ENCODE measurements around the gene HOXA6. TPM values are rescaled to one million over a fixed set of nuclear protein-coding genes. Genes with fewer than 3 reads are reported as not detected.
A peak's percentile ranks its signal among the peaks of the same experiment; 100 is the strongest.

Gene HOXA6
- total RNA-seq, 1 donor from 2014 or later, result not detected

DNA sequence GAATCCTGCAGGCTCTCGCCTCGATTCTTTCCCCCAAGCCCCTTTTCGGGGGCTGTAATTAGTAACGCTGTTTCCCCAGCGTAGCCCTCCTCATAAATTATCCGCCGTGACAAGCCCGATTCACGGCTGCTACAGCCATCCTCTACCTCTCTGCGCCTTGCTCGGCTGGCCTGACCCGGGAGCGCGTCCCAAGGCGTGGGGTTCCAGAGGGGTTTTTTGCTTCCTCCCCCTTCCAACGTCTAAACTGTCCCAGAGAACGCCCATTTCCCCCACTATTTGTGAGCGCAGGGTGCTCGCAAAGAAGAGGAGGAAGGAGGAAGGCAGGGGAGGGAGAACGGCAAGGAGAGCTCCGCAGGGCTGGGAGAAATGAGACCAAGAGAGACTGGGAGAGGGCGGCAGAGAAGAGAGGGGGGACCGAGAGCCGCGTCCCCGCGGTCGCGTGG, 5.0 kb downstream of the HOXA6 start:
- TF ChIP-seq, protein P1, sequence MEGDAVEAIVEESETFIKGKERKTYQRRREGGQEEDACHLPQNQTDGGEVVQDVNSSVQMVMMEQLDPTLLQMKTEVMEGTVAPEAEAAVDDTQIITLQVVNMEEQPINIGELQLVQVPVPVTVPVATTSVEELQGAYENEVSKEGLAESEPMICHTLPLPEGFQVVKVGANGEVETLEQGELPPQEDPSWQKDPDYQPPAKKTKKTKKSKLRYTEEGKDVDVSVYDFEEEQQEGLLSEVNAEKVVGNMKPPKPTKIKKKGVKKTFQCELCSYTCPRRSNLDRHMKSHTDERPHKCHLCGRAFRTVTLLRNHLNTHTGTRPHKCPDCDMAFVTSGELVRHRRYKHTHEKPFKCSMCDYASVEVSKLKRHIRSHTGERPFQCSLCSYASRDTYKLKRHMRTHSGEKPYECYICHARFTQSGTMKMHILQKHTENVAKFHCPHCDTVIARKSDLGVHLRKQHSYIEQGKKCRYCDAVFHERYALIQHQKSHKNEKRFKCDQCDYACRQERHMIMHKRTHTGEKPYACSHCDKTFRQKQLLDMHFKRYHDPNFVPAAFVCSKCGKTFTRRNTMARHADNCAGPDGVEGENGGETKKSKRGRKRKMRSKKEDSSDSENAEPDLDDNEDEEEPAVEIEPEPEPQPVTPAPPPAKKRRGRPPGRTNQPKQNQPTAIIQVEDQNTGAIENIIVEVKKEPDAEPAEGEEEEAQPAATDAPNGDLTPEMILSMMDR (IDR thresholded peaks at IDR 0.05), result no peak
- TF ChIP-seq EZH2phosphoT487 (IDR thresholded peaks at IDR 0.05) (peak; percentile 99), EZH2 (IDR thresholded peaks at IDR 0.05) (peak; percentile 98)
- Mint-ChIP-seq H3K27me3 (ENCODE audit: insufficient read depth, low read depth) (peaks cover 90% of the 10 kb centered on the region), H3K4me3 (peak overlapping the region; percentile 72), H3K27ac (no peak overlapping the region), H3K9me3 (peaks cover 25% of the 10 kb centered on the region), H3K36me3 (no peaks in the 10 kb centered on the region), H3K4me1 (peaks cover 8% of the 10 kb centered on the region)
- Histone ChIP-seq H3K36me3 (no peaks in the 10 kb centered on the region), H3K79me2 (ENCODE audit: low read depth) (no peaks in the 10 kb centered on the region), H3F3A (ENCODE audit: low read depth) (no peaks in the 10 kb centered on the region), H3K9me3 (ENCODE audit: low read depth) (no peaks in the 10 kb centered on the region), H3K9ac (no peak overlapping the region), H4K20me1 (ENCODE audit: low read depth) (peaks cover 95% of the 10 kb centered on the region), H3K27ac (no peak overlapping the region), H3K4me2 (peak overlapping the region; percentile 81), H3K27me3 (peaks cover 100% of the 10 kb centered on the region), H3K4me3 (peak overlapping the region; percentile 41), H2AFZ (replicated peaks) (peak overlapping the region; percentile 9), H3K4me1 (peaks cover 10% of the 10 kb centered on the region)
- DNase-seq (ENCODE audit: low spot score), result no peak

DNA sequence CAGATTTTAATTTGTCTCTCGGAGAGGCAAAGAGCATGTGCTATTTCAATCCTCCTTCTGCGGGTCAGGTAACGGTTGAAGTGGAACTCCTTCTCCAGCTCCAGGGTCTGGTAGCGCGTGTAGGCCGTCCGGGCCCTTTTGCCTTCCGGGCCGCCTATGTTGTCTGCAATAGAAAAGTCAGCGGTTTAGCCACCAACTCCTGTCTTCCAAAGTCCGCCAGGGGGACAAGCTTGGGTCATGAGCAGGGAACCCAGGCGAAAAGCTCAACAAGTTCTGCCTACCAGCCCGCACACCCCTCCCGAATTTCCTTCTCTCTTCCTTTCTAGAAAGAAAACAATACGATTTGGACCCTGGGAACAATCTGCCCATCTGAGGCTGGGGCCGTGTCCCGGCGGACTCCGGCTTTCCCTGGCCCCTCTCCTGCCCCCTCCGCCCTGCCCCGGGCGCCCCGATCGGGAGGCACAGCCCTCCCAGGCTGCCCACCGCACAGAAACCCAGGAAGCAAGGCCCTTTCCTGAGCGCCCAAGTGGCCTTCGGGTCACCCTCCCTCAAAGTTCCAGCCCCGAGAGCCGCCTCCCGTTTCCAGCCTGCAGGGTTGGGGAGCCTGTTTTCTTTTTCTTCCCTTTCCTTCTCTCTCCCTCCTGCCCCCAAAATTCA, 5.5 kb downstream of the HOXA6 start:
- Histone ChIP-seq H3F3A (ENCODE audit: low read depth) (no peaks in the 10 kb centered on the region), H3K9ac (no peak overlapping the region), H3K36me3 (no peaks in the 10 kb centered on the region), H3K27ac (no peak overlapping the region), H2AFZ (replicated peaks) (no peak overlapping the region), H3K27me3 (peaks cover 100% of the 10 kb centered on the region), H4K20me1 (ENCODE audit: low read depth) (peaks cover 95% of the 10 kb centered on the region), H3K4me2 (no peak overlapping the region), H3K4me3 (no peak overlapping the region), H3K79me2 (ENCODE audit: low read depth) (no peaks in the 10 kb centered on the region), H3K4me1 (peaks cover 10% of the 10 kb centered on the region), H3K9me3 (ENCODE audit: low read depth) (no peaks in the 10 kb centered on the region)
- peaks cover 23% of the 10 kb centered on the region for H3K9me3 Mint-ChIP-seq
- TF ChIP-seq EZH2 (IDR thresholded peaks at IDR 0.05), result no peak
- TF ChIP-seq, protein P1 (IDR thresholded peaks at IDR 0.05), result peak; percentile 33
- H3K27ac Mint-ChIP-seq, result no peak overlapping the region
- peaks cover 8% of the 10 kb centered on the region for H3K4me1 Mint-ChIP-seq
- H3K4me3 Mint-ChIP-seq, result peak overlapping the region; percentile 72
- H3K27me3 Mint-ChIP-seq (ENCODE audit: insufficient read depth, low read depth), result peaks cover 90% of the 10 kb centered on the region
- DNase-seq (ENCODE audit: low spot score), result peak; percentile 73
- H3K36me3 Mint-ChIP-seq, result no peaks in the 10 kb centered on the region

DNA sequence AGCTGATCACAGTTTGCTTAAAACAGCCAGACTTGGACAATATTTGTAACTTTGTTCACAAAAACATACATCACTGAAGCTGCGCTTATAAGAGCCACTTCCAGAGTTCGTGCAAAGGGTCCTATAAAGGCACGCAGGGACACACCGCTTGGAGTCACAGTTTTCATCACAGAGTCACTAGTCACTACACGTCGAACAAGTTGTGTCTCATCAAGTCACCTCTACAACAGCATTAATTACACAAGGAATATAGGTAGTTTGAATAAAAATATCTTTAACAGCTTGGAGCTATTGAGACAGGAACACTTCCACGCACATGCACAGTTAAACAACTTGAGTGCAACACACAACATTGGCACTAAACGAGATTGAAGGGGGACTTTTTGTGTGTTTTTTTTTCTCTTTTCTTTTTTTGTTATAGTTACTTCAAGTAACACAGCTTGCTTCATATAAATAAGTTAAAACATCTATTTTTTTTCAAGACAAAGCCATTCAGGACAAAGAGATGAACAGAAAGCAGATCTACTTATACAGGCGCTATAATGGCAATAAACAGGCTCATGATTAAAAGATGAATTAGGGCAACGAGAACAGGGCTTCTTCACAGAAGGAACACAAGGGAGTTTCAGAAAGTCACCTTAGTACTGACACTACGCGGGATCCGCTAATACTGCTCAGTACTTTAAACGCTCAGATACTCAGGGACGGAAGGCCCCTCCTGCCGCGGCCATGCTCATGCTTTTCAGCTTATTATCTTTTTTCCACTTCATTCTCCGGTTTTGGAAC, 6.2 kb downstream of the HOXA6 start:
- H3K9me3 Mint-ChIP-seq, result peaks cover 16% of the 10 kb centered on the region
- H3K4me1 ChIP-seq, result peaks cover 10% of the 10 kb centered on the region
- no peak for DNase-seq (ENCODE audit: low spot score)
- peaks cover 8% of the 10 kb centered on the region for H3K4me1 Mint-ChIP-seq
- no peak overlapping the region for H3K9ac ChIP-seq
- peaks cover 90% of the 10 kb centered on the region for H3K27me3 Mint-ChIP-seq (ENCODE audit: insufficient read depth, low read depth)
- H4K20me1 ChIP-seq (ENCODE audit: low read depth), result peaks cover 95% of the 10 kb centered on the region
- H3K79me2 ChIP-seq (ENCODE audit: low read depth), result no peaks in the 10 kb centered on the region
- H3K4me3 Mint-ChIP-seq, result no peak overlapping the region
- H3K27ac ChIP-seq, result no peak overlapping the region
- no peaks in the 10 kb centered on the region for H3K36me3 Mint-ChIP-seq
- no peak overlapping the region for H2AFZ ChIP-seq (replicated peaks)
- no peaks in the 10 kb centered on the region for H3F3A ChIP-seq (ENCODE audit: low read depth)
- no peak overlapping the region for H3K4me3 ChIP-seq
- TF ChIP-seq EZH2phosphoT487 (IDR thresholded peaks at IDR 0.05) (no peak), EZH2 (IDR thresholded peaks at IDR 0.05) (no peak)
- TF ChIP-seq, protein P1 (IDR thresholded peaks at IDR 0.05), result no peak
- H3K27ac Mint-ChIP-seq, result no peak overlapping the region
- H3K36me3 ChIP-seq, result no peaks in the 10 kb centered on the region
- peaks cover 100% of the 10 kb centered on the region for H3K27me3 ChIP-seq
- no peak overlapping the region for H3K4me2 ChIP-seq
- H3K9me3 ChIP-seq (ENCODE audit: low read depth), result no peaks in the 10 kb centered on the region

Data from neural progenitor cell (in vitro differentiated cells).